ENCODE results near the gene STRN.
"Not testable (repeated sequence)": the region's sequence is repeated elsewhere in the genome, so short reads cannot be mapped to it uniquely, and the experiment has no call there.

STRN gene, protein sequence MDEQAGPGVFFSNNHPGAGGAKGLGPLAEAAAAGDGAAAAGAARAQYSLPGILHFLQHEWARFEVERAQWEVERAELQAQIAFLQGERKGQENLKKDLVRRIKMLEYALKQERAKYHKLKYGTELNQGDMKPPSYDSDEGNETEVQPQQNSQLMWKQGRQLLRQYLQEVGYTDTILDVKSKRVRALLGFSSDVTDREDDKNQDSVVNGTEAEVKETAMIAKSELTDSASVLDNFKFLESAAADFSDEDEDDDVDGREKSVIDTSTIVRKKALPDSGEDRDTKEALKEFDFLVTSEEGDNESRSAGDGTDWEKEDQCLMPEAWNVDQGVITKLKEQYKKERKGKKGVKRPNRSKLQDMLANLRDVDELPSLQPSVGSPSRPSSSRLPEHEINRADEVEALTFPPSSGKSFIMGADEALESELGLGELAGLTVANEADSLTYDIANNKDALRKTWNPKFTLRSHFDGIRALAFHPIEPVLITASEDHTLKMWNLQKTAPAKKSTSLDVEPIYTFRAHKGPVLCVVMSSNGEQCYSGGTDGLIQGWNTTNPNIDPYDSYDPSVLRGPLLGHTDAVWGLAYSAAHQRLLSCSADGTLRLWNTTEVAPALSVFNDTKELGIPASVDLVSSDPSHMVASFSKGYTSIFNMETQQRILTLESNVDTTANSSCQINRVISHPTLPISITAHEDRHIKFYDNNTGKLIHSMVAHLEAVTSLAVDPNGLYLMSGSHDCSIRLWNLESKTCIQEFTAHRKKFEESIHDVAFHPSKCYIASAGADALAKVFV

GRCh38 chr2:36966370-36967235, at the start of gene STRN:
TSS of gene STRN (minus strand) at chr2:36966536. CDS start at chr2:36966463, 73 bp downstream.
- DNase-seq: peak; percentile 98

GRCh38 chr2:37013315-37013641, 46.9 kb upstream of the STRN start:
- DNase-seq: no peak

DNA sequence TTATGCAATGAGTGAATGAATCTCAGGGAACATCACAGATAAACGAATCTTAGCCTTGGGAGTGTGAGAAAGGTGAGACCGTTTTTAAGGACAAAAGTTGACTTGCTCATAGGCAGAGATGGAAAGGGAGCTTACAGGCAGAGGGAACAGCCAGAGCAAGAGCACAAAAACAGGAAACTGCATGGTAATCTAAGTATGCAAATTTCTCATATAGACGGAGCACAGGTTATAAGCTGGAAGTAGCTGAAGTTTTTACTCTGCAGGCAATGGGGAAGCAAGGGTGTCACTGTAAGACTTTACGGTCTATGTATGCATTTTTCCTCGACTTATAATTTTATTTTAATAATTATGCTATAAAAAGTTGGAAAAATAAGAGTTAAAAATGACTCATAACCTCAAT, 44.8 kb upstream of the STRN start:
- no peak for DNase-seq

DNA sequence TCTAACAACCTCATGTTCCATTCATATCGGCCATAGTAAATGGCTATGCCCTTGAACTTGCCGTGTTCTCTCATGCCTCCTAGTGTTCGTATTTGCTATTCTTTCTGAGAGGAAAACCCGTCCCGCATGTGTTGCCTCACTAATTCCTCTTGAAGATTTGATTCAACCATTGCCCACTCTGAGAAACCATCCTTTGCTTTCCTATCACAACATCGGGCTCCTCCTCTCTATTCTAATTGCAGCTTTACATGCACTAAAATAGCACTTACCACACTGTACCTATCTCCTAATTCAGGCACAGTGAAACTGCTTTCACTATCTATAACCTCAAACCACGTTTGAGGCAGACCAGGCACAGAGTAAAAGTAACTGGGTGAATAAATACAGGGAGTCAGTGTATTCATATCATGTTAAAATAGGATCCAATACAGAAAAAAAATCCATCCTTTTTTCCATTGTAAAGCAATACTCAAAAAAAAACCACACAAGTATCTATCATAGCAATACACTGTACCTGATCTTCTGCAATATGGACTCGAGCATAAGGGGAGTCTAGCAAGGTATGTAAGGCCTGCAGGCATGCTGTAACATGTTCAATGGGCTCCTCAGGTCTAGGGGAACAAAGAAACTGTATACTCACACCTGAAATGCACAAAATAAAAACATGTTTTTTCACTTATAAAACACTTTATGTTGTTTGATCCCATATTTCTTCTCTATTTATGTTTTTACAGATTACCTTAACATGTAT, 39.0 kb upstream of the STRN start:
- DNase-seq: no peak

DNA sequence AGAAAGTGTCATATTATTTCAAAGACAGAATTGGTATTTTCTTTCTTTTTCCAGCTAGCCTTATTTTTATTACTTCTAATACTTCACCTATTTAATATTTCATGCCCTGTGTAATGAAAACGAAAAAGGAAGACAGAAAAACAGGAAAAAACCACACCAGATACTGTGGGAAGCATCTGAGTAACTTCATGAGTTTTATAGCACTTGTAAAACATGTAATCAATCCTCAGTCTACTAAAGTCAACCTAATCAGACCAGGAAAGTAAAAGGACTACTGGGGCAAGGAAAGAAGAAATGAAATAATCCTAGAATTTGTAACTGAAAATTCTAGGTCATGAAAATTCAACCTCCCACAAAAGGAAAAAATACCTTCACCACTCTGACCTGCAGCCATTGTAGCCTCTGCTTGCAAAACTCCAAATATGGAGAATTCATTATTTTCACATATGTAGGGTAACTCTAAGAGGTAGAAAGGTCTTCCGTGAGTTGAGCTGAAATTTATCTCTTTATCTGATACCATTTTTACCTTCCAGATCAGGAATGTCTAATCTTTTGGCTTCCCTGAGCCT, 34.7 kb upstream of the STRN start:
- DNase-seq: no peak

- DNase-seq: no peak
Measured at GRCh38 chr2:37000318-37000717, 34.0 kb upstream of the STRN start.

DNA sequence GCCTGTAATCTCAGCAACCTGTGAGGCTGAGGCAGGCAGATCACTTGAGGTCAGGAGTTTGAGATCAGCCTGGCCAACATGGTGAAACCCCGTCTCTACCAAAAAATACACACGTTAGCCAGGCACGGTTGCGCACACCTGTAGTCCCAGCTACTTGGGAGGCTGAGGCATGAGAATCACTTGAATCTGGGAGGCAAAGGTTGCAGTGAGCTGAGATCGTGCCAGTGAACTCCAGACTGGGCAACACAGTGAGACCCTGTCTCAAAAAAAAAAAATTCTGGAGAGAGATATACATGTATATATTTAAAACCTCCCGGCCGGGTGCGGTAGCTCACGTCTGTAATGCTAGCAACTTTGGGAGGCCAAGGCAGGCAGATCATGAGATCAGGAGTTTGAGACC, 33.1 kb upstream of the STRN start:
- not testable (repeated sequence) for DNase-seq

DNA sequence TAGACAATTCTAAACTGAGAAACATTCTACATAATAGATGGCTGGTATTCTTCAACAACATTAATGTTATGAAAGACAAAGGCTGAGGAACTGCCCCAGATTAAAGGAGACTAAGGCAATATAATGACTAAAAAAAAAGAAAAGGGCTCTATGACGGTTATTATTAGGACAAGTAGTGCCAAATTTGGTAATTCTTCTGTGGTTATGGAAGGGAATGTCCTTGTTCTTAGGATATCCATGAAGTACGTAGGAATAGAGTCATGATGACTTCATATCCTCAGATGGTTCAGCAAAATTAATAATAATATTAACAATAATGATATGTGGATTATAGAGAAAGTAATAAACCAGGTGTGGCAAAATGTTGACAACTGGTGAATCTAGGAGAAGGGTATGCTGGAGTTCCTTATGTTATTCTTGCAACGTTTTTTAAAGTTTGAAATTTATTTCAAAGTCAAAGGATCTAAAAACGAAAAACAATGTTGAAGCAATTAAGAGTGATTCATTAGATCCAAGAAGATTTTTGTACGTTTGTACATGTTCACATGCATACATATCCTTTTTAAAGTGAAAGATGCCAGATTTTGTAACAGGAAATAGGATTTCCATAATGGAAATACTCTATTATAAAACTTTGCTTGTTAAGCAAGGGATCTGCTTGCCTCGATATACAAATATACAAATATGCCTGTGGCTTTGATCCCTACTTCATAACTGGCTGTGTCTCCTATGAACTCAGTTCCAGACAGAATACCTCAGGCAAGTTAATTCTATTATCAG, 27.7 kb upstream of the STRN start:
- DNase-seq: no peak

DNA sequence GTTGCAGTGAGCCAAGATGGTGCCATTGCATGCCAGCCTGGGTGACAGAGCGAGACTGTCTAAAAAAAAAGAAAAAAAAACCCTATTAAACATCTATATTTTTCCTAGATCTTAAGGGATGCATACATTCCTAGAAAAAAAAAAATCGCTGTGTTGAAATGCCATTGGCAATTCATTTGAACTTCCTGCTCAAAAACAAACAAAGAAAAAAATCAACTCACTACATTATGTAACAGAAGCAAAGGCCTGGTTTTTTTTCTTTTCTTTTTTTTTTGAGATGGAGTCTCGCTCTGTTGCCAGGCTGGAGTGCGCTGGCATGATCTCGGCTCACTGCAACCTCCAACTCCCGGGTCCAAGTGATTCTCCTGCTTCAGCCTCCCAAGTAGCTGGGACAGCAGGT, 21.7 kb upstream of the STRN start:
- DNase-seq: no peak

GRCh38 chr2:36982467-36982866, 16.1 kb upstream of the STRN start:
- DNase-seq: no peak

GRCh38 chr2:36981911-36982310, 15.6 kb upstream of the STRN start:
- DNase-seq: no peak

DNA sequence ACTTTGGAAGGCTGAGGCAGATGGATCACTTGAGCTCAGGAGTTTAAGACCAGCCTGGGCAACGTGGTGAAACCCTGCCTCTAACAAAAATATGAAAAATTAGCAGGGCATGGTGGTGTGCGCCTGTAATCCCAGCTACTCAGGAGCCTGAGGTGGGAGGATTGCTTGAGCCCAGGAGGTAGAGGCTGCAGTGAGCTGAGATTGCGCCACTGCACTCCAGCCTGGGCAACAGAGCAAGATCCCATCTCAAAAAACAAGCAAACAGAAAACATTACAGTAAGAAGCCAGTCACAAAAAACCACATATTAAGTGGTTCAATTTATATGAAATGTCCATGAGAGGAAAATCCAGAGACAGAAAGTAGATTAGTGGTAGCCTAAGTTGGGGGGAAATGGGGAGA, 12.7 kb upstream of the STRN start:
- DNase-seq: not testable (repeated sequence)

DNA sequence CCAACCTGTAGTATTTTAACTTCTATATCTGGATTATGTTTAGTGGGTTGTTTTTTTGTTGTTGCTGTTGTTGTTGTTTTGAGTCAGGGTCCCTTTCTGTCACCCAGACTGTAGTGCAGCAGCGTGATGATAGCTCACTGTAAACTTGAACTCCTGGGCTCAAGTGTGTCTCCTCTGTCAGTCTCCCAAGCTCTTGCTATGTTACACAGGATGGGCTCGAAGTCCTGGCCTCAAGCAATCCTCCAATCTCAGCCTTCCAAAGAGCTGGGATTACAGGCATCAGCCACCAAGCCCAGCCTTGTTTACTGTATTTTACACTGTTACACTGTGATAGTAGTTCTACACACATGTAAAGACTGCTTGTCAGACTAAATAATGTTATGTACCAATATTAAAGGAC, 9.7 kb upstream of the STRN start:
- no peak for DNase-seq

DNA sequence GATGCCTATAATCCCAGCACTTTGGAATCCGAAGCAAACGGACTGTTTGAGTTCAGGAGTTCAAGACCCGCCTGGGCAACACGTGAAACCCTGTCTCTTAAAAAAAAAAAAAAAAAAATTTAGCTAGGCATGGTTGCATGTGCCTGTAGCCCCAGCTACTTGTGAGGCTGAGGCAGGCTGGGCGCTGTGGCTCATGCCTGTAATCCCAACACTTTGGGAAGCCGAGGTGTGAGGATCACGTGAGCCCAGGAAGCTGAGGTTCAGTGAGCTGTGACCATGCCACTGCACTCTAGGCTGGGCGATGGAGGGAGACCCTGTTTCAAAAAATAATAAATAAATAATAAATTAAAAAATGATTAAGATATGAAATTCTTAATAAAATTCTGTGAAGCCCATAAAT, 9.0 kb upstream of the STRN start:
- no peak for DNase-seq

GRCh38 chr2:36973320-36973719, 7.0 kb upstream of the STRN start:
- no peak for DNase-seq

GRCh38 chr2:36971990-36972389, 5.7 kb upstream of the STRN start:
- no peak for DNase-seq

DNA sequence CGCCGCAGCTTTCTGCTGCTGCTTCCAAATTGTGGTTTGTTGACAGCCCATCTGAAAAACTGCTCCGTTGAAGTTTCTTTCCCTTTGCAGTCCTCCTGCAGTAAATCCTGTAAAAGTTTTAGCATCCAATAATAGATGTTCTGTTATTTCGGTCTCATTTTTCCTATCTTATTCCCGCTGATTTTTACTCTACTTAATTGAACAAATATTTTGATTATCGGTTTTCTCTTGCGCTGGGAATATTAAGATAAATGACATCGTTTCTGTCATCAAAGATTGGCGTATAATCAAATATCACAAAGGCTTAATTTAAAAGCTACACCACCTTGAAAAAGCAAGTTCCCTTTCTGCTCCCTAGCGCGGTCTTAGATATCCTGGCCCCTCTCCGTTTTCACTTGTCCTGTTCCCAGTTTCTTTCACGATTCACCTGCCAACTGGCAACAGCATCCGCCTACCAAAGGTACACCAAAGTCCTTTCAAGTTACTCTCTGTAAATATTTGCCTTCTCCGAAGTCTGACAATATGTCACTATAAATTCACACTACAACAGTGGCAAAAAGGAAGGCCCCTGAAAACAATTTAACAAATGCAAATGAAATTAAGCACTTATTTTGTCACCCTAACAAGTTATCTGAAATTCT, 1.0 kb upstream of the STRN start:
- no peak for DNase-seq

DNA sequence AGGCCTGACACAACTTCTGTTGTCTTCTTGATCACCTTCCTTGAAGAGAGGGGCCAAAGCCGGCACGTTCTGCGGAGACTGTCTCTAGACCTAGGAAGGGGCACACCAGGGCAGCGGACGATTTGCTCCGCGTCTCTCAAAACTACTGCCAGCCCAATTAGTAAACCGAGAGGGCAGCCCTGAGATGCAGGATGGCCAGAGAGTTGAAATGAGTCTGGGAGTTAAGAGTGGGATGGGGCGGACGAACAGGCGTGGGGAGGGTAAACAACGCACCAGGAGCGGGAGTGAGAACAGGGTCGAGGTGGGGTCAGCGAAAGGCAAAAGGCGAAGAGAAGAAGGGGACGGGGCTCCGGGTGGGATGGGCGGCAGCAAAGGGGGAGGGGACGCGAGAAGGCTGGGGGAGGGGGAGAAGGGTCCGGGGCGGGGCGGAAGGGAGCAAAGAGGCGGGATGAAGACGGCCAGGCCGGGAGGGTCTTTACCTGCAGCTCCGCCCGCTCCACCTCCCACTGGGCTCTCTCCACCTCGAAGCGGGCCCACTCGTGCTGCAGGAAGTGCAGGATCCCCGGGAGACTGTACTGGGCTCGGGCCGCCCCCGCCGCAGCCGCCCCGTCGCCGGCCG, 476 bp downstream of the STRN start:
- DNase-seq: peak; percentile 24

DNA sequence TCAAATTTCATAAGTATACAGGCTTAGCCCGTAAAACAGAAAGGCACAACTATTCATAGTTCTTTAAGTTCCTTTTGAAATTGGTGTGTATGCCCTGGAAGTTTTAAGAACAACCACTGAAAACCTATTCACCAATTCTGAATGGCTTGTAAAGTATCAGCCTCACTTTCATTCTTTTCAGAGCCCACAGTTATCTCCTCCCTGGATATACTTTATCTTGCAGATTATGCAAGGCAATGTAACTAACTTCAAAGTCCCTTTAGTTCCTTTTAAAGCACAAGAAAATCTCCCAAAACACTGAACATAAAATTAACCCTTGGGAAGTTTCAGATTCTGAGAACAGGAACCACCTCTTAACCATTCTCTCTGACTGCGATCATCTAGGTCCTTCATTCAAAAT, 1.1 kb downstream of the STRN start:
- no peak for DNase-seq

- DNase-seq: no peak
Measured at GRCh38 chr2:36964496-36965058, 1.8 kb downstream of the STRN start.
